Mucosa of gallbladder (tissue), 1 donor: Measurements from ENCODE around the gene EVI2A. TPM values are rescaled to one million over a fixed set of nuclear protein-coding genes. Genes with fewer than 3 reads are reported as not detected.

ENCODE experiments used
- DNase-seq: peaks from one replicate; pipeline ENCODE4 v3.0.0-alpha.2; 2020; ENCODE audit warnings: low spot score
- total RNA-seq: library from RNA; stranded (reverse); gene quantifications from one replicate; pipeline ENCODE4 v1.2.1, GENCODE V29; 2021
- donor health status: DM: no; HTN: no; CAD: no.

Gene EVI2A
- total RNA-seq, 1 donor from 2014 or later = 10.9 TPM

DNA sequence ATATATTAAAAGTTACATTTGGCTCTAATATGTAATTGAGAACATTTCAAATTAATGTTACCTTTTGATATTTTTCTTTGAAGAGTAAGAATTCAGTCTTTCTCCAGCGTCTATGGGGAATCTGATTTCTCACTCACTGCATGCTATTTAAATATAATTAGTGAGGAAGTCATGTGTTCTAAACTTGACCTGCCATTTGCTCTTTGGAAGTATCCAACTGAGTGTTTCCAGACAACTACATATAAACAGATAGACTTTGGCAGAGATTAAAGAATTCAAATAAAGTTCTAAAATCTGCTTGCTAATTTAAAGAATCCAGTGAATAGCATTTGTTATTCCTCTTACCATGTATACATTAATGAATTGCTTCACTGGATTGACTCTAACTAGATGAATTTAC, 47.9 kb downstream of the EVI2A start:
- no peak for DNase-seq

DNA sequence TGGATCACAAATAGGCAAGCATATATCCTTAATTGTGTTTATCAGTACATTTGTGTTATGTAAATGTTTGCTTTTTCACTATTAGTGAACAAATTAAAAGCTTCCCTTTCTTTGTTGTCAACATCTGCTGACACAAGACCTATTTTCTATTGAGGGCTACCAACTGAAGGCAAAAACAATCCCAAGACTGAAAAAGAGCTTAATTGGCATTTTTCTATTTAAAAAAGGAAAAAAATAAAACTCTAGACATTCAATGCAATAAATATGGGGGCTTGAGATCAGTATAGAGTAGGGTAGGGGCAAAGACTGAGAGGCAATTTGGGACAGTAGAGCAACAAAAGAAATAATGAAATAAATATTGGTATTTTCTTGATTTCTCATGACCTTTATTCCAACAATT, 48.6 kb downstream of the EVI2A start:
- DNase-seq = no peak

DNA sequence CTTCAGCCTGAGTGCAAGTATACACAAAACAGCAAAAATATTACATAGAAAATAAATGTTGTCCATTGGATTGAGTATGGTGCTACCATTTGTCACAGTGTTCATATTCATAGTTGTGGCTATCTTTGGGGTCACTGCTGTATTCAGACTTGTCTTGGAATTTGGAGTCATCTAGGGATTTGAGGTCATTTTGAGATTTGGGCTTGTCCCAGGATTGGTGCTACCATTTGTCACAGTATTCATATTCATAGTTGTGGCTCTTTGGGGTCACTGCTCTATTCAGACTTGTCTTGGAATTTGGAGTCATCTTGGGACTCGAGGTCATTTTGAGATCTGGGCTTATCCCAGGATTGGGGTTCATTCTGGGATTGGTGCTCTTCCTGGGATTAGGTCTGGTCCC, 49.2 kb downstream of the EVI2A start:
- no peak for DNase-seq

DNA sequence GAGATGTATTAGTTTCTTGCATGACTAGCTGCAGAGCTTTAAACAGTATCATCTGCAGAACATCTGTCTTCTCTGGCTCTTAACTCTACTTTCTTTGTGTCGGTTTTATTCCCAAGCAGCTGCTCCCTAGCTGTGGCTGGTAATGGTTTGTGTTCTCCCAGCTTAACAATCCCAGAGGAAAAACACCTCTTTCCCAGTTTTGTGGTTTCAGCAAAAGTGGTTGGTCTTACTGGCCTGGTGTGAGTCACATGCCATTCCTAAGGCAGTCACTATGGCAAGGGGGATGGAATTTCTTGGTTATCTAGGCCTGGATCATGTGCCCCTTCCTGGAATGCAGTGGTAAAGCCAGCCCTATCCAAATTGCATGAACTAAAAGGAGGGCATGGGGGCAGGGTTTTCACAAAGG, 51.8 kb downstream of the EVI2A start:
- no peak for DNase-seq

DNA sequence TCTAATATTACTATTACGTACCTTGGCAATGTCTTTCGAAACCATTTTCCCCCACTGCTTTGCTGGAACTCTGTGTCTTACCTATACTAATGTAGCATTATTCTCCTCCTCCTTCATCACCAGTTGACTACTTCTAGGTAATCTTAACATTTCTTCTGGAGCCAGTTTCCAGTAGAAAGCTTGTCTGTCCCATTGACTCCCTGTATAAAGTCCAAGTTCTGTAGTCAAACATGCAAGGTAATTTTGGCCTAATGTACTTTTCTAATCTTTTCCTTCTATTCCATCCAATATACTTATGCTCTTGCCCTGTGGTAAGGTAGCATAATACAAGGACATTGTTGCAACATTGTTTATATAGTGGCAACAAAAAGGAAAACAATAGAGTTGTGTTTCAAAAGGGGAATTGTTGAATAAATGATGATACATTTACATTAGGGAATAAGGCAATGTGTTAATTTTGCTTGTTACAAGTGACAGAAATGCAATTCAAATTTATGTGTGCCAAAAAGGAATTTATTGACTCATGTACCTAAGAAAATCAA, 52.3 kb downstream of the EVI2A start:
- DNase-seq = no peak

Other genes starting within 250 kb of the EVI2A start
- gene NF1, start 226.6 kb downstream of the EVI2A start, total RNA-seq = 50.8 TPM
- gene OMG, start 24.4 kb downstream of the EVI2A start, total RNA-seq = 2.3 TPM
- 13.0 TPM for gene EVI2B, start 7.6 kb downstream of the EVI2A start, total RNA-seq
- gene RAB11FIP4, start 70.1 kb upstream of the EVI2A start, total RNA-seq = 37.6 TPM